NCI-H2107 treated with DMSO at 0.1 percent for 48 hours (cell line): ENCODE data around the gene SS18L1.

ENCODE experiments used
- DNase-seq: peaks from one replicate; lab custom pipeline; 2025; ENCODE audit not compliant: unreplicated experiment; lab: John Stamatoyannopoulos, UW

The SS18L1 gene

GRCh38 chr20:62222972-62223371 lies 79.4 kb downstream of the SS18L1 start:
- DNase-seq, result no peak

- DNase-seq, result no peak
Observed at GRCh38 chr20:62223571-62223970, 80.0 kb downstream of the SS18L1 start.

GRCh38 chr20:62224113-62224855 lies 80.7 kb downstream of the SS18L1 start:
- no peak for DNase-seq

GRCh38 chr20:62225026-62225425 lies 81.5 kb downstream of the SS18L1 start:
- no peak for DNase-seq

GRCh38 chr20:62225820-62226635 lies 82.5 kb downstream of the SS18L1 start:
- DNase-seq, result no peak

- DNase-seq, result no peak
Observed at GRCh38 chr20:62226707-62227590, 83.4 kb downstream of the SS18L1 start.

- no peak for DNase-seq
Observed at GRCh38 chr20:62227591-62227976, 84.0 kb downstream of the SS18L1 start.

GRCh38 chr20:62227977-62228958 lies 84.7 kb downstream of the SS18L1 start:
- no peak for DNase-seq

- no peak for DNase-seq
Observed at GRCh38 chr20:62228982-62229545, 85.5 kb downstream of the SS18L1 start.

GRCh38 chr20:62229667-62230066 lies 86.1 kb downstream of the SS18L1 start:
- no peak for DNase-seq

- DNase-seq, result no peak
Observed at GRCh38 chr20:62230276-62230675, 86.7 kb downstream of the SS18L1 start.

- DNase-seq, result no peak
Observed at GRCh38 chr20:62230696-62231095, 87.1 kb downstream of the SS18L1 start.

- no peak for DNase-seq
Observed at GRCh38 chr20:62231292-62231691, 87.7 kb downstream of the SS18L1 start.
